Amygdala (tissue), 56 donors: ENCODE results near the gene CDX2.
"Not testable (repeated sequence)": the region's sequence is repeated elsewhere in the genome, so short reads cannot be mapped to it uniquely, and the experiment has no call there.

Source experiments
- DNase-seq, 56 donors: peaks; one replicate each; lab custom pipeline; 2025; lab: John Stamatoyannopoulos, UW

Gene CDX2, protein sequence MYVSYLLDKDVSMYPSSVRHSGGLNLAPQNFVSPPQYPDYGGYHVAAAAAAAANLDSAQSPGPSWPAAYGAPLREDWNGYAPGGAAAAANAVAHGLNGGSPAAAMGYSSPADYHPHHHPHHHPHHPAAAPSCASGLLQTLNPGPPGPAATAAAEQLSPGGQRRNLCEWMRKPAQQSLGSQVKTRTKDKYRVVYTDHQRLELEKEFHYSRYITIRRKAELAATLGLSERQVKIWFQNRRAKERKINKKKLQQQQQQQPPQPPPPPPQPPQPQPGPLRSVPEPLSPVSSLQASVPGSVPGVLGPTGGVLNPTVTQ

GRCh38 chr13:27969082-27969865, at the start of gene CDX2:
Gene CDX2, minus strand, starts transcription at chr13:27969315. Its CDS starts 309 bp downstream, at chr13:27969006.
- DNase-seq, result no peak

DNA sequence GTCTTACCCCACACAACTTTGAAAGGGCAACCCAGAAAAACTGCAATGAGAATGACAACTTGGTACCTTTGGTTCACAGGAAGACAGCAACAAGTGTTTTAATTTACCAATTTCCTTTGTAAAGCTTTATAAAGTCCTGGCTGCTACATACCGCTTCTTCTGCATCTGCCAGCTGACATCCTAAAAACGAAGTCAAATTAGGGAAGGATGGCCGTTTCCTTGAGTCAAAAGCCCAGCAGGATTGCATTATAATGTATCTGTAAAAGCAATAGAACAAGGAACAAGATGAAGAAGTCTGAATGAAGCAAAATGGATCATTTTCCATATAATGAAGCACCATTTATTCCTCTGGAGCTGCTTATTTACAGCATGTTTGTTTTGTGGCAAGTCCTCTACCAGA, 45.2 kb upstream of the CDX2 start:
- DNase-seq, result no peak

- DNase-seq, result no peak
These were observed 44.4 kb upstream of the CDX2 start for GRCh38 chr13:28013482-28013881.

GRCh38 chr13:28012896-28013295, 43.8 kb upstream of the CDX2 start:
- DNase-seq, result no peak

DNA sequence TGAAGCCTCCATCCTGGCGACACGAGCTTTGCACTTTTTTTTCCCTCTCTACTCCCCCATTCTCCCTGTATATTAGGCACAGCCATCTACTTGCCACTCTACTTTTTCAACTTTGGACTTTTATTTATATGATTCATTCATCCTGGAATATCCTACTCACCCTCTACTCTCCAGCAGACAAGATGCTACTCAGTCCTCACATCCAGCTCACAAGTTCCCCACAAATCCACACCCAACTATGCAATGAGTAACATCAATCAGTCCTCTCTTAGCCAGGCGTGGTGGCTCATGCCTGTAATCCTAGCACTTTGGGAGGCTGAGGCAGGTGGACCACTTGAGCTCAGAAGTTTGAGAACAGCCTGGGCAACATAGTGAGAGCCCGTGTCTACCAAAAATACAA, 43.3 kb upstream of the CDX2 start:
- no peak for DNase-seq

DNA sequence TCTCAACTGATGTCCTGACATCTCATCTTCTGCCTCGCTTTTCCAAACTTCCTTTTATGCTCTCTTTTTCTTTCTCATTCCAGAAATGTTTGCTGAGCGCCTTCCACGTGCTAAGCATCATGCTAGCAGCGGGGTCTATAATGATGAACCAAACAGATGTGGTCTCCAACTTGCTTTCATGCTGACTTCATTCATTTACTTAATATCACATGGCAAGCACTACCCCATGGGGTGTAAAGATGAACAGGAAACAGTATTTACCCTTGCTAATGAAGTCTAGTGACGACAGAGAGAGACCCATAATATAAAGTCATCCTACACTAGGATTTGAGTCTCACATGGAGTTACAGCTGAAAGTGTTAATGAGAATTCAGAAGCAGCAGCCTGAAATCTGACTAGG, 40.9 kb upstream of the CDX2 start:
- no peak for DNase-seq

- DNase-seq, result not testable (repeated sequence)
These were observed 35.9 kb upstream of the CDX2 start for GRCh38 chr13:28005016-28005415.

DNA sequence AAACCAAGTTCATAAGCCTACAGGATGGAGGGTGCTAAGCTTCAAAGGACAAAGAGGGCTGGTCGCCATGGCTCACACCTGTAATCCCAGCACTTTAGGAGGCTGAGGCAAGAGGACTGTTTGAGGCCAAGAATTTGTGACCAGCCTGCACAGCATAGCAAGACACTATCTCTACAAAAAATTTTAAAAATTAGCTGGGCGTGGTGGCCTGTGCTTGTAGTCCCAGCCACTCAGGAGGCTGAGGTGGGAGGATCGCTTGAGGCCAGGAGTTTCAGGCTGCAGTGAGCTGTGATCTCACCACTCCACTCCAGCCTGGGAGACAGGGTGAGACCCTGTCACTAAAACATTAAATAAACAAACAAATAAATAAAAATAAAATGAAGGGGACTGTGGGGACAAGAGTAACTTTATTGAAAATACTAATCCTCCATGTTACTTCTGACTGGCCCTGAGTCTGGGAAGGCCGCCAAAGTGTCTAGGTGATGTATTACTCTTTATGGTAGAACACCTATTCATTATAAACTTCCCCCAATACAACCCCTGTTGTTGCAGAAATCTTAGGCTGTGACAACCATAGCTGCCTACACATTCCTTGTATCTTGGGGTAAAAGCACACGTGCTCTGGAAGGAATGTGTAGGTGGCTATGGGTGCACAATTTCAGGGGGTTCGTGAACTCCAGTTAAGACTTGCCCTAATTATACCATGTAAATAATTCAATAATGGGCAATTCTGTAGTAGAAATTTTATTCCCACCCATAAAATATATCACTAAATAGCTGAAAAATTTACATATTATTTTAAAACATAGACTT, 34.0 kb upstream of the CDX2 start:
- no peak for DNase-seq

GRCh38 chr13:28001837-28002473, 32.8 kb upstream of the CDX2 start:
- no peak for DNase-seq

DNA sequence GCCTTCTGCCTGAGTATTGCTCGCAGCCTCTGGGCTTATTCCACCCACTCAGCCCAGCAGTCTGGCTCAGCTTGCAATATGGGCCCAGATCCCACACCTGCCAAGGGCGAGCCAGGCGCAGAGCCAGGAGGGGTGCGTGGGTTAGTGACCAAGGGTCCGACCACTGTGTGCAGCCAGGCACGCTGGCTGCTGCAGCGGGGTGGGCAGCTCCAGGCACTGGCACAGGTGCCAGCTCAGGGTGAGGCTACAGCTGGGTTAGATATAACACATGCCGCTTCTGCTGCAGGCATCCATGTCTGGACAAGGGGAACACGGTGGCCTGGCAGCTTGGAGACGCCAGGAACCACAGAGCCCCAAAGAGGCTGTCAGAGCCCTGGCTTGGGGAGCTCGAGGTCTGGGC, 31.9 kb upstream of the CDX2 start:
- peak in 1 of 56 donors; percentile 5 for DNase-seq

DNA sequence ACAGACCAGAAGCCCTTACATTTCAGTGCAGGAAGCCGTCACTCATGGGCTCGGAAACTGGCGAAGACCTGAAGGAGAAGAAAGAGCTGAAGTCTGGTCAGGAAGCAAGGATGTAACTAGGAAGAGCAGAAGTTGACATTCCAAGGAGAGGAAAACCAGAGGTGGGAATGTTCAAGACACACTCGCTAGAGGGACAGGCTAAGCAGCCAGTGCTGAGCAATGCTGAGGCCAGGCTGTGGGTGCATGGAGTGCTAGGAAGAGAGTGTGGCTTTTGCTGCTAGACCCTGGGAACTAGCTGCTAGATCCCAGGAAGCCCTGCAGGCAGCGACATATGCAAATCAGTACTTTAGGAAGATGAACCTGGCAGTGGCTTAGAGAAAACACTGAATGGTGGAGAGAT, 31.5 kb upstream of the CDX2 start:
- no peak for DNase-seq

- DNase-seq, result peak in 2 of 56 donors; percentile 4 to 11
These were observed 28.9 kb upstream of the CDX2 start for GRCh38 chr13:27997904-27998522.

- no peak for DNase-seq
These were observed 22.8 kb upstream of the CDX2 start for GRCh38 chr13:27991881-27992280.

- no peak for DNase-seq
These were observed 19.4 kb upstream of the CDX2 start, which contains the start of gene URAD for GRCh38 chr13:27988520-27988919. Gene URAD, minus strand, starts transcription at chr13:27988693. Its CDS starts 56 bp downstream, at chr13:27988637.

DNA sequence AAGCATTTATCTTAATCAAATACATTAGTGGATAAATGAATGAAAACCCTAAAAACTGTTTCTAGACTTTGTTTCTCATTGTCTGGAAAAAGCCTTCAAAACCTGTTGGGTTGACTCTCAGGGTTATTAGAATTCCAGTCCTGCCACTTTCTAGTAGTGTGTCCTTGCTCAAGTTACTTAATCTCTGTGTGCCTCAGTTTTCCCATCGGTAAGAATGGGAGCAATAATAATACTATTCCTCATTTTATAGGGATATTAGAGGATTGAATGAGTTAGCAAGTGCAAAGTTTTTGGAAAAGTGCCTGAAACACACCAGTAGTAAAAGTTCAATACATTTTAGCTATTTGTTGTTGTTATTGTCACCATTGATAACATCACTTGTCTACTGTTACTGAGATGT, 16.5 kb upstream of the CDX2 start:
- DNase-seq, result no peak

- DNase-seq, result no peak
These were observed 13.2 kb upstream of the CDX2 start for GRCh38 chr13:27982361-27982760.

DNA sequence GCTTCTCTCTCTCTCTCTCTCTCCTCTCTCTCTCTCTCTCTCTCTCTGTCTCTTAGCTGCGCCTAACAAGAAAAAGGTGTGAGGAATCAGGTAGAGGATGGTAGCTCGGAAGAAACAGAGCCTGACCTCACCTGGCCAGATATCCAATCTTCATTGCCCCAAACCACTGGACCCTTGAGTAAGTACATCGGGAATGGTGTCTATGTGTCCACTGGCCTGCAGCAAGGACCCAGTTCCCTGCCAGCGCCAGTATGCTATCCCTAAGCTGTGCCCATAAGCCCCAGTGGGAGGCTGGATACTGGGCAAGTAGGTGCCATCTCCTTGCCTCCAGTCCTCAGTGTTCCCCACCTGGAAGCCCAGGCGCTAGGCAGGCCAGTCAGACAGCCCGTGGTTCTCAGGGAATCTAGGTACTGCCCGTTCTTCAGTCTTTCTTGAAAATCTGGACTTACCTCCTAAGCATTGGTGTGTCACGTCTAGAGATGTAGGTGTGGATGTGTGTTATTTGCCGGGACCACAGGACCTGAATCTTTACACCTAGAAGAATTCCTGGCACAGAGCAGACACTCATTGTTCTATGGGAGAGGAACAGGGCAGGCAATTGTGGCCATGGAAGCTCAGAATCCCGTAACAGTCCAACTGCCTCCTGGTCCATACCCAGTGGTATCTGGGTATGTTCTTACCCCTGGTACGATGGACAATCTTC, 12.0 kb upstream of the CDX2 start:
- no peak for DNase-seq

- no peak for DNase-seq
These were observed 11.3 kb upstream of the CDX2 start for GRCh38 chr13:27980280-27980998.

- no peak for DNase-seq
These were observed 10.7 kb upstream of the CDX2 start for GRCh38 chr13:27979765-27980279.
